Measurements from ENCODE around the gene PBX3. TPM values are rescaled to one million over a fixed set of nuclear protein-coding genes. Genes with fewer than 3 reads are reported as not detected.
A peak's percentile ranks its signal among the peaks of the same experiment; 100 is the strongest.

The PBX3 gene
- total and polyA plus RNA-seq, 3 donors from 2014 or later = 21.0 to 56.1 (median 48.0) TPM

DNA sequence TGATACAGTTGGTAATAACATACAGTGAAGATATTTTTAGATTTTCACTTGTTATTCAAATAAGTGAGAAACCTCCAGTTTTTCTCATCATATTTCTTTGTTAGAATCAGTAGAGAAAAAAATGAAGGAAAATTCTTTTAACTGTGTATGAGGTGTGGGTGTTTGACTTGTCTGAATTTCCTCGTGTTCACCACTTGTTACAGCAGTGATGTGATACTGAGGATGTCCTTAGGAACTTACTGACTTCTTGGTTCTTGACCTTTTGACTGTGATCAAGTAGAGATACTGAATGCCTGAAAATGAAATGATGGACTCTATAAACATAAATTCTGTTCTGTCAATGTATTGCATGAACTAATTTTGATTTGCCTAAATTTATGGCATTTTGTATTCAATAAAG lies 10.7 kb downstream of the PBX3 start:
- H3K27ac ChIP-seq = no peak overlapping the region
- H3K27me3 ChIP-seq = no peaks in the 10 kb centered on the region
- intact Hi-C loops (cut with DNase I; ENCODE audit: low total_unique reads) = no loop called here
- H3K4me3 ChIP-seq = no peak overlapping the region
- no peaks in the 10 kb centered on the region for H3K9me3 ChIP-seq
- no peak for DNase-seq
- peaks cover 3% of the 10 kb centered on the region for H3K4me1 ChIP-seq
- H3K36me3 ChIP-seq (ENCODE audit: low read depth, missing control alignments) = no peaks in the 10 kb centered on the region
- WGBS, 2 donors = 58 to 68% methylated on average over 1 of the region's 1 CpG
- no peak for TF ChIP-seq POLR2A (IDR thresholded peaks at IDR 0.05)

DNA sequence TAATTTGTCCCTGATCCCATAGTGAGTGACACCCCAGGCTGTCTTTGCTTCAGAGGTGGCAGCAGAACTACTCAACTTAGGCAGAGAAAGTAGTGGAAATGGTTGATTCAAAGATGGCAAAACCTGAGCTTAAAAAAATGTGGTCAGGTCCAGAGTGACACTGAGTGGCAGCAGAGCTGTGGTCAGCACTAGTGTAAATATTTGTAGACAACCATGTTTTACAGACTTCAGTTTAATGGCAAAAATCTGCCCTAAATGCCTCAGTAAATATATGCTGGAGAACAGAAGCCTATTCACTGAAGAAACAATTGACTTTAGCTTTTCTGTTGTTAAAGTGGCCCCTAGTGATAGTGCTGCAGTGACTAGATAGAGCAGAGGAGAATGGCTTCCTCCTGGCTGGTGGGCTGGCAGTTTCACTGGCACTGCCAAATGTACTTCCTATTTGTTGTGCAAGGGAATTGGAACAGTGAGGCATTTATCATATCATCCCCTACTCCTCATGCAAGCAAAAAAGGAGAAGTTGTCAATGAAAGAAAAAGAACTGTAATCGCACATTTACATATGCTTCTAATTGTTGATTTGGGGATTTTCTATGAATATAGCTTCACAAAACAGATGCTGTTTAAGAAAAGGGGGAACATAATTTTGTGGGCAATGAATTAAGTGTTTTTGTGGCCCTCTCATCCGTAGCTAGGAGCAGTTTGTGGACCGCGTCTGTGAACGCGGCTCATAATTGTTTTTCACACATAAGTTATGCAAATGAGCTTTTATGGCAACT lies 12.0 kb downstream of the PBX3 start:
- no peak overlapping the region for H3K4me3 ChIP-seq
- TF ChIP-seq, protein P1, sequence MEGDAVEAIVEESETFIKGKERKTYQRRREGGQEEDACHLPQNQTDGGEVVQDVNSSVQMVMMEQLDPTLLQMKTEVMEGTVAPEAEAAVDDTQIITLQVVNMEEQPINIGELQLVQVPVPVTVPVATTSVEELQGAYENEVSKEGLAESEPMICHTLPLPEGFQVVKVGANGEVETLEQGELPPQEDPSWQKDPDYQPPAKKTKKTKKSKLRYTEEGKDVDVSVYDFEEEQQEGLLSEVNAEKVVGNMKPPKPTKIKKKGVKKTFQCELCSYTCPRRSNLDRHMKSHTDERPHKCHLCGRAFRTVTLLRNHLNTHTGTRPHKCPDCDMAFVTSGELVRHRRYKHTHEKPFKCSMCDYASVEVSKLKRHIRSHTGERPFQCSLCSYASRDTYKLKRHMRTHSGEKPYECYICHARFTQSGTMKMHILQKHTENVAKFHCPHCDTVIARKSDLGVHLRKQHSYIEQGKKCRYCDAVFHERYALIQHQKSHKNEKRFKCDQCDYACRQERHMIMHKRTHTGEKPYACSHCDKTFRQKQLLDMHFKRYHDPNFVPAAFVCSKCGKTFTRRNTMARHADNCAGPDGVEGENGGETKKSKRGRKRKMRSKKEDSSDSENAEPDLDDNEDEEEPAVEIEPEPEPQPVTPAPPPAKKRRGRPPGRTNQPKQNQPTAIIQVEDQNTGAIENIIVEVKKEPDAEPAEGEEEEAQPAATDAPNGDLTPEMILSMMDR (IDR thresholded peaks at IDR 0.05) = no peak
- no peak for TF ChIP-seq POLR2A (IDR thresholded peaks at IDR 0.05)

DNA sequence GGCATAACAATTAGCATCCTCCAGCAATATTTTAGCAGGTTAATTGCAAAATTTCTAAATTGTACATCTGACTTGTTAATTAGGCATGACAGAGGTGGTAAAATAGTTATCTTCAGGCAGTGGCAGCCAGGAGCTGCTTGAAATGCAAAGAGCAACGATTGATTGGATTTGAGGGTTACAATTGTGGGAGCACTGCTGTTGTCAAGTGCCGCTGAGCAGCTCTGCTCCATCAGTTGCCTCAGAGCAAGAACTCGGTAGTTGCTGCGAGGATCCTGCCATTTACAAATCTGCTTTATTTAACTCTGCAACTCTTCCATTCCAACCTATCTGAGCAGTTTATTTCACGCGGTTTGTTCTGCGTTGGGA lies 12.6 kb downstream of the PBX3 start:
- intact Hi-C loops (cut with DNase I; ENCODE audit: low total_unique reads) = no loop called here
- Histone ChIP-seq H3K4me3 (no peak overlapping the region), H3K9me3 (no peaks in the 10 kb centered on the region), H3K36me3 (ENCODE audit: low read depth, missing control alignments) (no peaks in the 10 kb centered on the region), H3K4me1 (peaks cover 3% of the 10 kb centered on the region), H3K27me3 (no peaks in the 10 kb centered on the region), H3K27ac (no peak overlapping the region)
- no peak for TF ChIP-seq POLR2A (IDR thresholded peaks at IDR 0.05)
- TF ChIP-seq, protein P1 (IDR thresholded peaks at IDR 0.05) = no peak
- 50 to 56% methylated on average over 7 of the region's 7 CpGs for WGBS, 2 donors
- DNase-seq = no peak

More for the DNA sequence above, 12.0 kb downstream of the PBX3 start:
- no peaks in the 10 kb centered on the region for H3K9me3 ChIP-seq
- intact Hi-C loops (cut with DNase I; ENCODE audit: low total_unique reads) = no loop called here
- peaks cover 3% of the 10 kb centered on the region for H3K4me1 ChIP-seq
- no peaks in the 10 kb centered on the region for H3K27me3 ChIP-seq
- peak; percentile 28 for DNase-seq
- no peak overlapping the region for H3K27ac ChIP-seq
- 67 to 71% methylated on average over 6 of the region's 6 CpGs for WGBS, 2 donors
- H3K36me3 ChIP-seq (ENCODE audit: low read depth, missing control alignments) = no peaks in the 10 kb centered on the region

DNA sequence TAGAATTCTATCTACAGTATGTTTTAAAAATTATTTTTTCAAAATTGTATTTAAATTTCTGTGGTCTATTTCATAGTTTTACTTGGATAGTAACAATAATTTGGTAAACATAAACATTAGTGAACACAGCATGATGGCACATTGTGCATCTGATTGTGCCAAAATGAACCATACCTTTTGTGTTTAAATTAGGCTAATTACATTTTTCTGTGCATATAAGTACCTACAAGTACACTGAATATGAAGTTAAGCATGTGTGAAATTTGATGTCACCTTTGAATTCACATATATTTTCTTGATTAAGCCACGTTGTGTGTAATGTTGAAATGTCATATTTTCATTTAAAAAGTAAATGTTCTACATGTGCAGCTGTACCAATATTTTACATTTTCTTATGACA lies 13.4 kb downstream of the PBX3 start:
- Histone ChIP-seq H3K27ac (no peak overlapping the region), H3K9me3 (no peaks in the 10 kb centered on the region), H3K27me3 (no peaks in the 10 kb centered on the region), H3K4me3 (no peak overlapping the region), H3K4me1 (peaks cover 3% of the 10 kb centered on the region), H3K36me3 (ENCODE audit: low read depth, missing control alignments) (no peaks in the 10 kb centered on the region)
- no peak for TF ChIP-seq POLR2A (IDR thresholded peaks at IDR 0.05)
- TF ChIP-seq, protein P1 (IDR thresholded peaks at IDR 0.05) = no peak
- DNase-seq = no peak
- WGBS, 2 donors = 86 to 92% methylated on average over 1 of the region's 1 CpG
- intact Hi-C loops (cut with DNase I; ENCODE audit: low total_unique reads) = no loop called here

DNA sequence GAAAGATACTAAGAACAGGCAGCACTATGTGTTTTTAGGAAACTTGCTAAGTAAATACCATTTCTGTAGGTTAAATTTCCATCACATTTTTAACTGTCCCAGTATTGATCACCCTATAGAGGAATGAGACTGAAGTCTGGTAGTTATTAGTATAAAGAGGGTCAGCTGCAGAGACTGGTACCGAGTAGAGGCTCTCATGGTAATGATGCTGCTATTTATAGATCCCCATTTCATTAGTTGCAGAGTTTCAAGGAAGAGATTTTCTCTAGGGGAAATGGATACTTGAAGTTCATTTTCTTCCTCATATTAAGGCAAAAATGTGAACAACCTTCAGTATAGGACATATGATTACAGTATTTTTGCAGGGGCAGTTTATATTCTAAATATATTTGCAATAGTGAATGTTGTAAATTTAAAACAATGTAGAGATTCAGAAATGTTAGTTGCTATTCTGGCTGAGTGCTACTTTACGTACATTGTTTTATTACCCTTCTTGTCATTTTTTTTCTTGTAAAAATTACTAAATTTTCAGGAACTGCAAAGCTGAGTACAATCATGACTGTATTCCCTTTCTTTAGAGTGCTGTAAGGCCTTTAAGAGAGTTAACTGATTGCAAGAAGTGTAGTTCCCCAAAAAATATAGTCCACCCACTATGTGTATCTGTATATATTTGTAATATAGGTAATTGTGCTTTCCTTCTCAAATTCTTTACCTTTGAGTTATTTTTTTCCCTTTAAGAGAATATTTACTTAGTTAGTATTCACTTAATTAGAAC lies 14.7 kb downstream of the PBX3 start:
- 56 to 60% methylated on average over 2 of the region's 2 CpGs for WGBS, 2 donors
- no peaks in the 10 kb centered on the region for H3K27me3 ChIP-seq
- no peak for DNase-seq
- no peaks in the 10 kb centered on the region for H3K36me3 ChIP-seq (ENCODE audit: low read depth, missing control alignments)
- H3K9me3 ChIP-seq = no peaks in the 10 kb centered on the region
- H3K4me1 ChIP-seq = peaks cover 3% of the 10 kb centered on the region
- intact Hi-C loops (cut with DNase I; ENCODE audit: low total_unique reads) = no loop called here
- no peak overlapping the region for H3K27ac ChIP-seq
- no peak for TF ChIP-seq POLR2A (IDR thresholded peaks at IDR 0.05)
- no peak overlapping the region for H3K4me3 ChIP-seq
